ENCODE data around the gene TOX3.

Gene TOX3

GRCh38 chr16:52535076-52535475, 11.9 kb downstream of the TOX3 start:
- no peak for DNase-seq

DNA sequence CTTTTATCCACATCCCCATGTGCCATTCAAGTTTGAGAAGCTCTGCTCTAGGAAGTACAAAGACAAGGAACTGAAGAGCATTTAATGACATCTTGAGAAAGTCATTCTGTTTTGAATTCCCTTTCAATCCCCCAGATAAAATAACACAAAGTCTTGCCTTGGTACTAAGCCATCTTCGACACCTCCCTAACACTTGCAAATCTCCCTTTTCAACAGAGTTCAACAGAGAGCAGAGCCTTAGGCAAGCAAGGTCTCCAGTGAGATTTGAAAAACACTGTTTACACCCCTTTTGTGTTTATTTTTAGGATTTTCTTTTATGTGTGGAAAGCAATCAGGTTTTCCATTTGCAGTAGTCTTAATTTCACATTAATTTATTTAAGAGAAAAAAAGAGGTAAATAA, 13.6 kb downstream of the TOX3 start:
- DNase-seq: no peak

GRCh38 chr16:52532384-52532783, 14.6 kb downstream of the TOX3 start:
- DNase-seq: no peak

DNA sequence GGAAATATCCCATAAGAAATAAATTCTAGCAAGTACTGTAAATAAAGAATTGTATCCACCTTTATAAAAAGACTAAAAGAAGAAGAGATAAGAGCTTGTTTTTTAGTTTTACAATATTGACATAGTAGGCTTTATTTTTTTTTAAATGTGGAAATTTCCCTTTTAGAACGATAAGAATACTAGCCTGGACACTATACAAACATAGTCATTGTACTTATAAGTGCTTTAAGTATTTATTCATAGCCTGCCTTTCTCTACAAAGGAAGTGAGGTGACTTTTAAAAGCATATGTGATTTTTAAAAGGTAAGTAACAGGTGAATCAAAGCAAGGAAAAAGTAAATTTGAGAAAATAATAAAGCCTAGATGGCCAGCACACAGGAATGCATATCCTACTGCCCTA, 17.7 kb downstream of the TOX3 start:
- DNase-seq: no peak

DNA sequence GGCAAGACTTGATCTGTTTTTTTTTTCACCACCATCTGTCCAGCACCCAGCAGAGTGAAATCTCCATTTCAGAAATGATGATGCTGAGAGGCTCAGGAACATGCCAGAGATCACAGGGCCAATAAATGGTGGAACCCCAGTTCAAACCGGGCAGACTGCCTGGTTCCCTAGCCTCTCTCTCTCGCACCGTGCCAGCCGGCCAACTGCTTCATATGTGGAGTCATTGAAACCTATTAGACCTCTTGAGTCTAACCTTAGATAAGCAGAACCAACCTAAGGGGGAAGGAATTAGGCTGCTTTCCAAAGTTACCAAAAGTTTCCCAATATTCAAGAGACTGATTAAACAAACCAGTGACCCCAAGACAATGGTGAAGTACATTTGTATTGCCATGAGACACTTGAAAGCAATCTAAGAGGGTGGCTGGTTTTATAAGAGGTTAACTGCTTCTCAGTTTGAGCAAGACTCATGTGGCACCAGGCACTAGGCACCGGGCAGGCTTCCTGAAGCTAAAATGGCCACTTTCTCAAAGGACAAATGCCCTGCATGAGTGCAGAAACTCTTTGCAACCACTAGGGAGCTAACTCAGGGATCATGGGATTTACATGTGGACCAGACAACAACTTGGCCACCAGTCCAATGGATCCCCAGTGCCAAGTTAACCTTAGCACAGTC, 18.4 kb downstream of the TOX3 start:
- DNase-seq: no peak

GRCh38 chr16:52526830-52527229, 20.1 kb downstream of the TOX3 start:
- no peak for DNase-seq

DNA sequence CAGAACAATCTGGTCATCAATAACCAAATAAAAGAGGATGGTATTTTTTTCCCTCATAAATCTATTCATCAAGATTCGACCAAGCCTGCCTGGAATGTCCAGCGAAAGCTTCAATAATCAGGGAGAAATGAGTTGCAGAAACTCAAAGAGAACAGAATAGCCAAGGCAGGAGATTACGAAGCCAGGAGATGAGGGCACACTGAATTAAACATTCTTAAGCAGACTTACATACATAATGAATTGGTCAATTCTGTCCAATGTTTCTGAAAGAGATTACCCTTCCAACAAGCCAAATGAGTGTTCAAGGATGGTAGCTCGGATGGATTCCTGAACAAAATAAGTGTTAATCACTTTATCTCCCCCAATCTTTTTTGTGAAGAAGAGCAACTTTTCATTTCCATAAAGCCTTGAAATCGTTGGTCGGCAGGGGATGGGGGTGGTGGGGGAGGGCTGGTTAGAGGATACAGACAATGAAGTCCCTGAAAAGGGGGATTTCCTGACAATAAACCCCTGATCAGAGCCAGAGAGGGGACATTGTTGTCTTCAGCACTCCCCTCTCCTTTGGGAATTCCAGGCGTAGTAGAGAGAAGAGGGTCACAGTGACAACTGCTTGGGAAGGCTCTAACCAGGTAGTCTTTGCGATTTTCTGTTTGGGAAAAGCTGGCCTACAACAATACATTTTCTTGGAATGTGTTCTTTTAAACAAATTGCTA, 20.7 kb downstream of the TOX3 start:
- no peak for DNase-seq

DNA sequence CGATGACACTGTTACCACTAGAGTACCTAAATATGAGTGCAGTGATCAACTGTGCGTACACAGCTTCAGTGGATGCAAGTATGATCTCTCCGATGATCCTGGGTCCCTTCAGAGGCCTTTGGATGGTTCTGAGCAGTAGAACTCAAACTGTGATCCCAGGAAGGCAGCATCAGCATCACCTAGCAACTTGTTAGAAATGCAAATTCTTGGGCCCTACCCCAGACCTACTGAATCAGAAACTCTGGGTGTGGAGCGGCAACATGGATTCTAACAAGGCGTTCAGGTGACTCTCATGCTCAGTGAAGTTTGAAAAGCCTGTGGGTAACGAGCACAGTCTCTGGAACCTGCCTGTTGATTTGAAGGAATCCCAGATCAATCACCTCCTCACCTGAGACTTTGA, 25.4 kb downstream of the TOX3 start:
- DNase-seq: no peak

DNA sequence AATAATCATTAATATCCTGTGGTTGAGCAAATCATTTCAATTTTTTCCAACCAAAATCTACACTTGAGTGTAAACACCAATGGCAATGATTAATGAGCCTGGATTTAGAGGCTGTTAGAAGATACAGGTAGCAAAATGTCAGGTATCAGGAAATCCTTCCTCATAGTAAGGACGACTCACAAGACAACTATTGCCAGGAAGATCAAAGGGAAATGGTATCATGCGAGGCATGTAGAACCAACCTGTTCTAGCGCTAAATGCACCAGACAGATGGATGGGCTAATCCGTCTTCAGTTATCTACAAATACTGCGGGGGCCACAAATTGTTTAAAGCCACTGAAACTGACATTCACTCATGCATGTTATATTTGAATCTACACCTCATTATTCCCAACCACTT, 28.1 kb downstream of the TOX3 start:
- no peak for DNase-seq

- DNase-seq: no peak
These were observed 31.8 kb downstream of the TOX3 start for GRCh38 chr16:52515068-52515671.

- DNase-seq: no peak
These were observed 34.5 kb downstream of the TOX3 start for GRCh38 chr16:52512297-52512987.

- DNase-seq: no peak
These were observed 45.2 kb downstream of the TOX3 start for GRCh38 chr16:52501746-52502145.

- no peak for DNase-seq
These were observed 46.0 kb downstream of the TOX3 start for GRCh38 chr16:52500963-52501362.

- DNase-seq: no peak
These were observed 47.9 kb downstream of the TOX3 start for GRCh38 chr16:52499060-52499440.

GRCh38 chr16:52498328-52499059, 48.4 kb downstream of the TOX3 start:
- DNase-seq: no peak

DNA sequence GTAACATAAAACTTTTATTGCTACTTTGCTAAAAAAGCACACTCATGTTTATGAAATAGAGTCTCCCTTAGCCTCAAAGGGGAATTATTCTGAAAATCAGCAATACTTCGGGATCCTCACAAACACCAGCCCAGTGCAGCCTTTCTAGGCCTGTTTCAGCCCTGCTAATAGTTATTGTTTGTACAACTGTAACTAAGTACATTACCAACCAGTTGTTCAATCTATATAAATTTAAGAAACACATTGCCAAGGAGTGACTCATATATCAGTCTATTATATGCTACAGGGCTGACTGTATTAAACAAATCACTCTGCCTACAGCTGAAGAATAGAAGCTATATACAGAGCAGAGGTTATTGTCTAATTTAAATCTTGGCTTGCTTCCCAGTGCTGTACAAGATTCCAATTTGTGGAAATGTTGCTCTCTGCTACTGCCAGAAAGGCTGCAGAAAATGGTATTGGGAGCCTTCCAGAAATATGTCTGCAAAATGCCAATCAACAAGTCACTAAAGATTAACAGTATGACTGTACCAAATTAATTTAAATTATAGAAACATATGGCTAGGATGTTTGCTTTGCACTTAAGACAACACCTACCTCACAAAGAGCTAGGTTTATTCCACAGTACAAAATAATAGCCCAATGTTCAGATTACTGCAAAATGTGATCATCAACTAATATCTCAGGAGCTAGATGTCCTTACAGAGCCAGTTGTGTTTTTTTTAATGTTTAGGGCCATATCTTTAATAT, 49.7 kb downstream of the TOX3 start:
- no peak for DNase-seq

- DNase-seq: no peak
These were observed 50.7 kb downstream of the TOX3 start for GRCh38 chr16:52496051-52496876.

GRCh38 chr16:52494621-52495020, 52.3 kb downstream of the TOX3 start:
- DNase-seq: no peak

DNA sequence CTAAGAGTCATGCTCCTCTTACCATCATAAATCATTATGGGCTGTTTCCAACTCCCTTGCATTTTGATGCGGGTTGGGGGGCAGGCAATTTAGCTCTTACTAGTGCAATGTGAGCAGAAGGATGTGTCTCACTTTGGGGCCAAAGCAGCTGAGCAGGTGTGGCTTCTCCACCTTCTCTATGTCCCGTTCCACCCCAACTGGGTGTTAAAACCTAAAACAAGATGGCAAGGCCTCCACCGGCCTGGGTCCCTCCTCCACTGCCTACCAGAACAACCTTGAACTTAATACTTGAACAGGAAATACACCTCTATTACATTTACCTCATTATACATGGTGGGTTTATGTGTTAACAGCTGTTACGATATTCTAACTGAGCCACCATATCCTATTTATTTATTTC, 52.8 kb downstream of the TOX3 start:
- no peak for DNase-seq

- no peak for DNase-seq
These were observed 54.1 kb downstream of the TOX3 start for GRCh38 chr16:52492789-52493357.

DNA sequence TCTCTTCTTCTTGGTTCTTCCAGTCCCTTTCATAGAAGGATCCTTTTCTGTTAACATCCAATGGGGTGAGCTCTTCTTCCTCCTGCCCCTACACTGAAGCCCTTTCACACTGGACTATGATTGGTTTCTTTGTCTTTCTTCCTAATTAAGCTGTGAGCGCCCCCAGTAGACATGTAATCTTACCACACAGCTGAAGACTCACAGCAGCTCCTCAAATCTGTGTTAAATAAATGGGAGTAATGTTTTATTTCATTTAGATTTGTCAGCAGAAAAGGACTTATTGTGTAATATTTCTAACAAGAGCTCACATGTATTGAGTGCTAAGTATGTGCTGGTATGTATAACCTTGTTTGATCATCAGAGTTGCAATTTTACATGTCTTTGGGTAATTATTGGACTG, 55.7 kb downstream of the TOX3 start:
- no peak for DNase-seq
